Measurements from ENCODE around the gene DNLZ. TPM values are rescaled to one million over a fixed set of nuclear protein-coding genes. Genes with fewer than 3 reads are reported as not detected.

Gene DNLZ
- total and polyA plus RNA-seq, 2 of the 4 experiments (the other 2 are of a cell fraction): 2.0 to 11.4 TPM

- H2AFZ ChIP-seq (replicated peaks; ENCODE audit: low read length, poor library complexity): peak overlapping the region; percentile 51
- H3K4me3 ChIP-seq (ENCODE audit: insufficient read depth, low read depth, low read length): no peak overlapping the region
- peak overlapping the region; percentile 95 for H2AK9ac ChIP-seq (replicated peaks; ENCODE audit: low read depth, low read length, poor library complexity)
- no peak overlapping the region for H3K4me2 ChIP-seq (ENCODE audit: low read depth, low read length)
- peak overlapping the region; percentile 93 for H3K4ac ChIP-seq (ENCODE audit: low read depth, low read length)
- peaks cover 29% of the 10 kb centered on the region for H3K4me1 ChIP-seq (ENCODE audit: control insufficient read depth, insufficient read depth, low read length)
- H3K9me1 ChIP-seq (ENCODE audit: insufficient read depth, low read length): peaks cover 6% of the 10 kb centered on the region
- peak overlapping the region; percentile 91 for H4K91ac ChIP-seq (ENCODE audit: insufficient read depth, low read depth, low read length)
- DNase-seq (no peak), ATAC-seq (ENCODE audit: low read depth) (no peak)
- ChIA-PET CTCF (no interaction called here), POLR2A (ENCODE audit: unreplicated experiment) (no interaction called here)
- peak overlapping the region; percentile 90 for H2AK5ac ChIP-seq (ENCODE audit: low read depth, low read length)
- peak overlapping the region; percentile 50; the same call in 1 of the 3 replicates for H2BK15ac ChIP-seq (ENCODE audit: low read depth, low read length)
- H3K9ac ChIP-seq (ENCODE audit: low read depth, low read length): peak overlapping the region; percentile 13
- peak overlapping the region; percentile 64; the same call in 1 of the 2 replicates for H3K56ac ChIP-seq (ENCODE audit: extremely low read depth, insufficient read depth, low read length)
- peak overlapping the region; percentile 80 for H2BK120ac ChIP-seq (ENCODE audit: low read depth, low read length)
- peaks cover 3 to 47% of the 10 kb centered on the region in 2 experiments; a peak in 3 of 4 replicates for H3K79me1 ChIP-seq (ENCODE audit: low read depth in 1 of 2, low read length in 2 of 2)
- 87% methylated on average over 19 of the region's 38 CpGs; no CpG with 5 or more reads in 1 of the 2 experiments for WGBS, 2 experiments (ENCODE audit: extremely low coverage in 2 of 2, insufficient read length in 1 of 2)
- peaks cover 37% of the 10 kb centered on the region for H3K36me3 ChIP-seq (ENCODE audit: control insufficient read depth, insufficient read depth, low read length)
- peak overlapping the region; percentile 35 for H3K14ac ChIP-seq (replicated peaks; ENCODE audit: low read depth, low read length)
- no peaks in the 10 kb centered on the region for H3K27me3 ChIP-seq (ENCODE audit: control insufficient read depth, insufficient read depth, low read length)
- H4K5ac ChIP-seq (ENCODE audit: low read depth, low read length): peak overlapping the region; percentile 71
- no peaks in the 10 kb centered on the region for H3K9me3 ChIP-seq (ENCODE audit: control insufficient read depth, insufficient read depth, low read length)
- no peaks in the 10 kb centered on the region; the same call in 1 of the 2 replicates for H4K20me1 ChIP-seq (ENCODE audit: insufficient read depth, low read length)
- peak overlapping the region; percentile 11; the same call in 1 of the 2 replicates for H2BK20ac ChIP-seq (ENCODE audit: low read depth, low read length)
- H3K23ac ChIP-seq (ENCODE audit: low read depth, low read length): 0 out of 2 replicates have a peak overlapping the region, but pooled peaks have one; percentile 69
- H3K27ac ChIP-seq (ENCODE audit: insufficient read depth, low read length): peak overlapping the region; percentile 83
- intact Hi-C loops (cut with micrococcal nuclease) (no loop called here), in situ Hi-C loops (cut with MboI; ENCODE audit: low sequenced_read_pairs) (no loop called here), dilution Hi-C loops (cut with HindIII; ENCODE audit: low sequenced_read_pairs, unreplicated experiment) (no loop called here)
- H2BK5ac ChIP-seq (ENCODE audit: low read depth, low read length, poor library complexity, severe bottlenecking): peak overlapping the region; percentile 84
- H3K18ac ChIP-seq (ENCODE audit: low read depth, low read length): peak overlapping the region; percentile 8; the same call in 1 of the 2 replicates
- no TSS peak for BruUV-seq (replicated peaks)
- peak overlapping the region; percentile 87 to 90 for H4K8ac ChIP-seq (ENCODE audit: low read depth in 2 of 2, low read length in 2 of 2)
- TF ChIP-seq, protein P1, sequence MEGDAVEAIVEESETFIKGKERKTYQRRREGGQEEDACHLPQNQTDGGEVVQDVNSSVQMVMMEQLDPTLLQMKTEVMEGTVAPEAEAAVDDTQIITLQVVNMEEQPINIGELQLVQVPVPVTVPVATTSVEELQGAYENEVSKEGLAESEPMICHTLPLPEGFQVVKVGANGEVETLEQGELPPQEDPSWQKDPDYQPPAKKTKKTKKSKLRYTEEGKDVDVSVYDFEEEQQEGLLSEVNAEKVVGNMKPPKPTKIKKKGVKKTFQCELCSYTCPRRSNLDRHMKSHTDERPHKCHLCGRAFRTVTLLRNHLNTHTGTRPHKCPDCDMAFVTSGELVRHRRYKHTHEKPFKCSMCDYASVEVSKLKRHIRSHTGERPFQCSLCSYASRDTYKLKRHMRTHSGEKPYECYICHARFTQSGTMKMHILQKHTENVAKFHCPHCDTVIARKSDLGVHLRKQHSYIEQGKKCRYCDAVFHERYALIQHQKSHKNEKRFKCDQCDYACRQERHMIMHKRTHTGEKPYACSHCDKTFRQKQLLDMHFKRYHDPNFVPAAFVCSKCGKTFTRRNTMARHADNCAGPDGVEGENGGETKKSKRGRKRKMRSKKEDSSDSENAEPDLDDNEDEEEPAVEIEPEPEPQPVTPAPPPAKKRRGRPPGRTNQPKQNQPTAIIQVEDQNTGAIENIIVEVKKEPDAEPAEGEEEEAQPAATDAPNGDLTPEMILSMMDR (conservative IDR thresholded peaks at IDR 0.05; ENCODE audit: low read depth, low read length): no peak
- TF ChIP-seq CEBPB (IDR thresholded peaks at IDR 0.05; ENCODE audit: low read depth, low read length) (no peak), CHD1 (IDR thresholded peaks at IDR 0.05; ENCODE audit: low read depth, low read length) (no peak), NFE2L2 (IDR thresholded peaks at IDR 0.05; ENCODE audit: low read depth, low read length) (no peak), MAZ (IDR thresholded peaks at IDR 0.05; ENCODE audit: borderline replicate concordance, low read depth, low read length) (no peak), RCOR1 (IDR thresholded peaks at IDR 0.05; ENCODE audit: insufficient replicate concordance, low read length) (no peak), RAD21 (IDR thresholded peaks at IDR 0.05; ENCODE audit: low read length) (no peak), RFX5 (IDR thresholded peaks at IDR 0.05; ENCODE audit: low read depth, low read length) (no peak), BHLHE40 (IDR thresholded peaks at IDR 0.05; ENCODE audit: low read depth, low read length) (no peak), ELK1 (IDR thresholded peaks at IDR 0.05; ENCODE audit: borderline replicate concordance, low read depth, low read length) (no peak), MAFK (IDR thresholded peaks at IDR 0.05; ENCODE audit: low read depth, low read length) (no peak), MXI1 (IDR thresholded peaks at IDR 0.05; ENCODE audit: borderline replicate concordance, low read depth, low read length) (no peak)
- TF ChIP-seq, protein P2, sequence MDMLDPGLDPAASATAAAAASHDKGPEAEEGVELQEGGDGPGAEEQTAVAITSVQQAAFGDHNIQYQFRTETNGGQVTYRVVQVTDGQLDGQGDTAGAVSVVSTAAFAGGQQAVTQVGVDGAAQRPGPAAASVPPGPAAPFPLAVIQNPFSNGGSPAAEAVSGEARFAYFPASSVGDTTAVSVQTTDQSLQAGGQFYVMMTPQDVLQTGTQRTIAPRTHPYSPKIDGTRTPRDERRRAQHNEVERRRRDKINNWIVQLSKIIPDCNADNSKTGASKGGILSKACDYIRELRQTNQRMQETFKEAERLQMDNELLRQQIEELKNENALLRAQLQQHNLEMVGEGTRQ (IDR thresholded peaks at IDR 0.05; ENCODE audit: low read depth, low read length): no peak
Observed at GRCh38 chr9:136359774-136360718, 3.5 kb downstream of the DNLZ start.
